H1 (cell line): ENCODE data around the gene HSPBP1. TPM values are rescaled to one million over a fixed set of nuclear protein-coding genes. Genes with fewer than 3 reads are reported as not detected.

Experiments used
- CTCF ChIA-PET: fragments of 300-600 bp; sonication (Branson Sonifier 250); formaldehyde crosslinking; loops from one replicate; lab custom pipeline; 2021; ENCODE audit not compliant: partially characterized antibody; lab: Charles Lee
- POLR2A ChIA-PET: fragments of 300-600 bp; sonication (Branson Sonifier 250); formaldehyde crosslinking; loops from one replicate; lab custom pipeline; 2021; ENCODE audit warnings: inconsistent platforms; ENCODE audit not compliant: partially characterized antibody; lab: Charles Lee
- DNase-seq, 2 experiments: peaks; one replicate each; pipeline versions ENCODE4 v3.0.0 to v3.0.0-alpha.2; 2010 to 2022; ENCODE audit warnings: low spot score in 2 of 2, low read depth in 1 of 2, mixed read lengths in 1 of 2
- FAIRE-seq: peaks from 2 replicates; lab custom pipeline; 2011; peaks lifted over from hg19 to GRCh38; lab: Jason Lieb, UNC
- H2AFZ ChIP-seq: 2 replicates; pipeline ENCODE4 v1.8.1; 2012; ENCODE audit warnings: low read length, inconsistent platforms
- H2AK5ac ChIP-seq: 2 replicates; pipeline ENCODE4 v1.6.1; 2013; ENCODE audit warnings: low read depth, low read length
- H2BK120ac ChIP-seq: replicated peaks from 2 replicates; pipeline ENCODE3; 2013; ENCODE audit warnings: low read depth, low read length, inconsistent platforms
- H2BK12ac ChIP-seq: 2 replicates; pipeline ENCODE4 v1.6.1; 2013; ENCODE audit warnings: low read depth, low read length
- H2BK15ac ChIP-seq: 2 replicates; pipeline ENCODE4 v1.6.1; 2013; ENCODE audit warnings: low read length
- H2BK20ac ChIP-seq: 2 replicates; pipeline ENCODE4 v1.6.1; 2013; ENCODE audit warnings: low read length
- H2BK5ac ChIP-seq: 2 replicates; pipeline ENCODE4 v1.6.1; 2013; ENCODE audit warnings: low read depth, low read length
- H3K14ac ChIP-seq: 2 replicates; pipeline ENCODE4 v1.6.1; 2013; ENCODE audit warnings: inconsistent platforms; ENCODE audit not compliant: insufficient read length
- H3K18ac ChIP-seq: 2 replicates; pipeline ENCODE4 v1.6.1; 2013; ENCODE audit warnings: low read length; ENCODE audit errors: extremely low read depth
- H3K23ac ChIP-seq: 2 replicates; pipeline ENCODE4 v1.6.1; 2013; ENCODE audit warnings: inconsistent platforms; ENCODE audit not compliant: insufficient read length
- H3K23me2 ChIP-seq: 2 replicates; pipeline ENCODE4 v1.6.1; 2013; ENCODE audit warnings: low read depth, low read length
- H3K27ac ChIP-seq: 2 replicates; pipeline ENCODE4 v1.6.1; 2011; ENCODE audit warnings: low read depth, low read length, inconsistent platforms
- H3K27me3 ChIP-seq, 4 experiments: replicated peaks in 1 of 4; 1 replicate in 1 of 4; 2 replicates in 3 of 4; pipeline versions ENCODE4 v1.6.1 to v1.8.1; 2011 to 2013; ENCODE audit warnings: low read length in 3 of 4, mild to moderate bottlenecking in 3 of 4, inconsistent platforms in 2 of 4, mixed read lengths in 2 of 4, moderate library complexity in 1 of 4; ENCODE audit not compliant: control insufficient read depth in 3 of 4, insufficient read depth in 3 of 4; ENCODE audit errors: extremely low read depth in 1 of 4
- H3K36me3 ChIP-seq, 4 experiments: 2 replicates each; pipeline versions ENCODE4 v1.6.1 to v1.8.1; 2011 to 2013; ENCODE audit warnings: mild to moderate bottlenecking in 4 of 4, low read length in 3 of 4, moderate library complexity in 2 of 4, control low read depth in 1 of 4, inconsistent platforms in 1 of 4; ENCODE audit not compliant: insufficient read depth in 4 of 4, control insufficient read depth in 2 of 4
- H3K4ac ChIP-seq: replicated peaks from 2 replicates; pipeline ENCODE3; 2013; ENCODE audit warnings: low read length, low read depth, mixed read lengths, inconsistent platforms; ENCODE audit not compliant: insufficient read length
- H3K4me1 ChIP-seq, 4 experiments: replicated peaks in 1 of 4; 1 replicate in 1 of 4; 2 replicates in 3 of 4; pipeline versions ENCODE4 v1.6.1 to v1.8.1; 2011 to 2013; ENCODE audit warnings: low read length in 3 of 4, inconsistent platforms in 2 of 4, mixed read lengths in 1 of 4; ENCODE audit not compliant: insufficient read depth in 4 of 4, control insufficient read depth in 3 of 4
- H3K4me2 ChIP-seq, 2 experiments: 2 replicates each; pipeline versions ENCODE4 v1.6.1 to v1.8.1; 2011 to 2013; ENCODE audit warnings: low read depth in 2 of 2, low read length in 2 of 2, control low read depth in 1 of 2, inconsistent platforms in 1 of 2, mild to moderate bottlenecking in 1 of 2; ENCODE audit not compliant: insufficient read depth in 1 of 2
- H3K4me3 ChIP-seq, 4 experiments: fragments of 200-600, 300-600 bp in 1 of 4; sonication (generic), shearing (Covaris generic), sonication (Bioruptor Twin) in 1 of 4; 2 replicates each; pipeline versions ENCODE4 v1.5.1 to v1.8.1; 2011 to 2016; ENCODE audit warnings: low read length in 4 of 4, low read depth in 3 of 4, control low read depth in 2 of 4, inconsistent platforms in 2 of 4, mild to moderate bottlenecking in 2 of 4, mixed read lengths in 1 of 4, moderate library complexity in 1 of 4; ENCODE audit not compliant: insufficient read depth in 2 of 4; ENCODE audit errors: extremely low read depth in 1 of 4
- H3K56ac ChIP-seq: replicated peaks from 2 replicates; pipeline ENCODE3; 2013; ENCODE audit warnings: low read depth, mild to moderate bottlenecking, mixed read lengths, low read length, inconsistent platforms; ENCODE audit not compliant: insufficient read length
- H3K79me1 ChIP-seq: 2 replicates; pipeline ENCODE4 v1.6.1; 2013; ENCODE audit warnings: low read depth, low read length, control low read depth
- H3K79me2 ChIP-seq, 2 experiments: 2 replicates each; pipeline versions ENCODE4 v1.6.1 to v1.8.1; 2012 to 2013; ENCODE audit warnings: low read length in 2 of 2, mild to moderate bottlenecking in 2 of 2, inconsistent platforms in 1 of 2; ENCODE audit not compliant: insufficient read depth in 2 of 2, control insufficient read depth in 1 of 2
- H3K9ac ChIP-seq, 4 experiments: replicated peaks in 1 of 4; 1 replicate in 1 of 4; 2 replicates in 3 of 4; pipeline versions ENCODE4 v1.6.1 to v1.8.1; 2011 to 2013; ENCODE audit warnings: low read depth in 3 of 4, low read length in 3 of 4, control low read depth in 2 of 4, mild to moderate bottlenecking in 2 of 4, moderate library complexity in 2 of 4, inconsistent platforms in 1 of 4; ENCODE audit errors: extremely low read depth in 1 of 4
- H3K9me3 ChIP-seq, 2 experiments: 2 replicates each; pipeline versions ENCODE4 v1.6.1 to v1.8.1; 2012 to 2013; ENCODE audit warnings: mild to moderate bottlenecking in 2 of 2, moderate library complexity in 2 of 2, control low read depth in 1 of 2, inconsistent platforms in 1 of 2, low read depth in 1 of 2, low read length in 1 of 2, mixed read lengths in 1 of 2; ENCODE audit not compliant: insufficient read depth in 2 of 2
- H4K20me1 ChIP-seq, 2 experiments: replicated peaks in 1 of 2; 2 replicates each; pipeline versions ENCODE3 to v1.8.1; 2011 to 2013; ENCODE audit warnings: inconsistent platforms in 2 of 2, low read length in 2 of 2, mild to moderate bottlenecking in 1 of 2; ENCODE audit not compliant: insufficient read depth in 2 of 2, control insufficient read depth in 1 of 2
- H4K5ac ChIP-seq: 2 replicates; pipeline ENCODE4 v1.6.1; 2013; ENCODE audit warnings: low read length, low read depth, mixed read lengths, inconsistent platforms; ENCODE audit not compliant: insufficient read length
- H4K8ac ChIP-seq: 2 replicates; pipeline ENCODE4 v1.8.0; 2013; ENCODE audit warnings: mild to moderate bottlenecking, moderate library complexity, low read length, inconsistent platforms; ENCODE audit not compliant: insufficient read depth; ENCODE audit errors: extremely low read depth
- H4K91ac ChIP-seq: replicated peaks from 2 replicates; pipeline ENCODE3; 2013; ENCODE audit warnings: low read length, mixed read lengths, inconsistent platforms; ENCODE audit not compliant: insufficient read length
- CBX5 ChIP-seq: fragments of 300-800, 300-1000 bp; sonication (generic); IDR thresholded peaks from 2 replicates; pipeline ENCODE4 v1.7.1; 2016; ENCODE audit warnings: antibody characterized with exemption, low read length, low read depth
- CBX8 ChIP-seq: fragments of 300-800, 300-1000 bp; sonication (generic); IDR thresholded peaks from 2 replicates; pipeline ENCODE4 v1.7.1; 2016; ENCODE audit warnings: low read depth, low read length, borderline replicate concordance
- CEBPB ChIP-seq: IDR thresholded peaks from 2 replicates; pipeline ENCODE4 v1.6.1; 2012; ENCODE audit warnings: low read depth, low read length
- CHD2 ChIP-seq: IDR thresholded peaks from 2 replicates; pipeline ENCODE4 v1.6.1; 2012; ENCODE audit warnings: low read length, improper control_type of control experiment
- KDM5A ChIP-seq: fragments of 200-600 bp; IDR thresholded peaks from 2 replicates; pipeline ENCODE4 v1.7.1; 2012; ENCODE audit warnings: mild to moderate bottlenecking, low read length, inconsistent platforms, mixed read lengths
- NRF1 ChIP-seq: IDR thresholded peaks from 2 replicates; pipeline ENCODE4 v1.6.1; 2011; ENCODE audit warnings: mild to moderate bottlenecking, low read depth, low read length, improper control_type of control experiment
- POU5F1 ChIP-seq: IDR thresholded peaks from 2 replicates; pipeline ENCODE4 v1.6.1; 2011; ENCODE audit warnings: low read depth, mild to moderate bottlenecking, low read length, moderate library complexity
- RBBP5 ChIP-seq: IDR thresholded peaks from 2 replicates; pipeline ENCODE4 v1.7.1; 2012; ENCODE audit warnings: low read depth, mild to moderate bottlenecking, inconsistent platforms, low read length, moderate library complexity, borderline replicate concordance
- SIRT6 ChIP-seq: IDR thresholded peaks from one replicate; pipeline ENCODE4 v1.7.1; 2012; ENCODE audit warnings: low read length, inconsistent platforms
- TEAD4 ChIP-seq: IDR thresholded peaks from 2 replicates; pipeline ENCODE4 v1.6.1; 2012; ENCODE audit warnings: low read depth, low read length, inconsistent platforms, mixed read lengths
- YY1 ChIP-seq: IDR thresholded peaks from 2 replicates; pipeline ENCODE4 v1.6.1; 2011; ENCODE audit warnings: low read depth, mild to moderate bottlenecking, low read length
- ZNF274 ChIP-seq: IDR thresholded peaks from 2 replicates; pipeline ENCODE4 v1.7.0; 2012; ENCODE audit warnings: low read length, borderline replicate concordance; ENCODE audit errors: extremely low read depth
- WGBS, 2 experiments: shearing (Covaris generic) in 1 of 2; methylation state at CpG; one replicate each; pipeline versions ENCODE4 v1.1.6 to v1.1.7; 2013 to 2015; ENCODE audit warnings: low lambda C conversion rate in 2 of 2, mixed read lengths in 2 of 2, inconsistent platforms in 1 of 2, low coverage in 1 of 2, missing lambda C conversion rate in 1 of 2; ENCODE audit not compliant: insufficient replicate concordance in 2 of 2, insufficient coverage in 1 of 2, insufficient read length in 1 of 2; ENCODE audit errors: extremely low coverage in 1 of 2, missing lambda C conversion rate in 1 of 2; 5-methylcytosine and 5-hydroxymethylcytosine counted together
- polyA plus RNA-seq, 7 experiments: library from polyadenylated mRNA; depleted of rRNA in 3 of 7; stranded (reverse) in 5 of 7; unstranded in 2 of 7; fragments of >200 nt in 5 of 7; fragments of 200-250 nt in 2 of 7; gene quantifications; 1 replicate in 5 of 7; 2 replicates in 1 of 7; 4 replicates in 1 of 7; pipeline versions ENCODE4 v1.2.1 to v1.2.3, GENCODE V29; 2011 to 2013; ENCODE audit warnings: missing spikeins in 2 of 7, mixed read lengths in 2 of 7
- total RNA-seq: library from RNA; stranded (reverse); fragmentation: NEBNext Ultra II Directional; extraction: Animal tissue kit (Norgen Biotek cat#: 25700); gene quantifications from 2 replicates; pipeline ENCODE4 v1.2.1, GENCODE V29; 2021

HSPBP1 gene
- total and polyA plus RNA-seq, 2 of the 8 experiments (the other 6 are each of a cell fraction or from before 2014, with no cell fraction given) = 63.4 to 100 TPM

DNA sequence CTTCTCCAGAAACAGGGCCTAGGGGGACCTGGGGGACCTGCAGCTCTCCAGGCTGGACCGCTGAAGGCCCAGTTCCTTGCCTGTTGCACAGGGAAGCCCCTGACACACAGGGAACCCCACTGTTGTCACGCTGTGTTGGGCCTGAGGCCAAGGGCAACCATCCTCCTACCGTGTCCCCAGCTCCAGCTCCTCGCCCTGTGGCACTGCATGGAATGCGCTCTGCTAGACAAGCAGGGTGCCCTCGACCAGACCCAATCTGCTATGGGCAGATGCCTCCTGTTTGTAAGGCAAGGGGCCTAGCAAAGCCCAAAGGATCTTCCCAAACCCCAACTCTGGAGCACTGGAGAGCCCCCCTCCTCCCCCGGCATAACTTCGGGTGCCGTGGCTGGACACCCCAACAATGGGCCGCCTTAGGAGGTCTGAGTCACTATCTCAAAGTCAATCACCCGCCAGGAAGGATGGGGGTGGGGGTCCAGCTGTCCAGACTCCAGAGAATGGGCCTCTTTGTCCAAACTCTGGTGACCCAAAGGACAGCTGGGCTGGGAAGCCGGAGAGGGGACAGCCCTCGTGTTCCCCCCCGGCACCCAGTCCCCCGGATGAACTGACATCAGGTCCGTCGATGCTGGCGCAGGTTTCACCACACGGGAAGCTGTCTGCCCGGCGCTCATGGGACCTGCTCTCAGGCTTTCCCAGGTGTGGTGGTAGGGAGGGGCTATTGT is 7.6 kb upstream of the HSPBP1 start:
- Histone ChIP-seq H2BK5ac (peak overlapping the region; percentile 77; the same call in 1 of the 2 replicates), H3K27me3 (no peaks in the 10 kb centered on the region), H2BK12ac (no peak overlapping the region), H3K36me3 (peaks cover 4 to 27% (median 13%) of the 10 kb centered on the region in 4 experiments; a peak in 6 of 8 replicates), H2AK5ac (no peak overlapping the region), H2BK120ac (no peak overlapping the region), H3K4me1 (peaks cover 0 to 5% (median 4%) of the 10 kb centered on the region in 4 experiments; a peak in 3 of 7 replicates), H4K91ac (no peak overlapping the region), H3K9ac (no peak overlapping the region), H3K79me1 (peaks cover 11% of the 10 kb centered on the region; the same call in 1 of the 2 replicates), H3K27ac (no peak overlapping the region), H2AFZ (no peak overlapping the region), H3K4me2 (no peak overlapping the region), H3K14ac (no peak overlapping the region), H2BK15ac (no peak overlapping the region), H3K79me2 (peaks cover 0 to 11% of the 10 kb centered on the region in 2 experiments; a peak in 2 of 4 replicates), H4K8ac (no peak overlapping the region), H4K5ac (no peak overlapping the region), H3K18ac (no peak overlapping the region), H3K4ac (no peak overlapping the region), H3K9me3 (no peaks in the 10 kb centered on the region; a peak in 1 of 4 replicates), H4K20me1 (no peaks in the 10 kb centered on the region), H3K4me3 (no peak overlapping the region), H3K23me2 (peaks cover 2% of the 10 kb centered on the region; the same call in 1 of the 2 replicates), H2BK20ac (no peak overlapping the region), H3K23ac (no peak overlapping the region), H3K56ac (no peak overlapping the region)
- ChIA-PET POLR2A (interaction anchor here (0.5 to 1.9 kb wide), 7 partner anchors 11 to 138 kb away, joined by 3 to 8 read pairs (median 3); partner anchors contain the start of genes TNNT1 and UBE2S), CTCF (interaction anchor here (1.0 to 3.0 kb wide), 4 partner anchors 14 to 121 kb away, joined by 3 to 15 read pairs (median 4); partner anchors contain the start of gene DNAAF3)
- FAIRE-seq (no peak), DNase-seq (no peak)
- TF ChIP-seq POU5F1 = no peak
- no peak for TF ChIP-seq KDM5A
- no peak for TF ChIP-seq CBX5
- no peak for TF ChIP-seq YY1
- TF ChIP-seq CEBPB = no peak
- no peak for TF ChIP-seq CHD2
- TF ChIP-seq ZNF274 = no peak
- no peak for TF ChIP-seq TEAD4
- no peak for TF ChIP-seq NRF1
- no peak for TF ChIP-seq CBX8
- no peak for TF ChIP-seq RBBP5
- TF ChIP-seq SIRT6 = no peak
- WGBS, 2 experiments = 95% methylated on average over 14 of the region's 21 CpGs; no CpG with 5 or more reads in 1 of the 2 experiments
